Mesendoderm (in vitro differentiated cells): ENCODE data around the gene DMRT3. TPM values are rescaled to one million over a fixed set of nuclear protein-coding genes. Genes with fewer than 3 reads are reported as not detected.

ENCODE experiments used
- small RNA-seq: library from polyadenylated mRNA; stranded (forward); fragments of <200 nt; extraction: miRNeasy Mini kit (QIAGEN cat#:217004); gene quantifications from one replicate; pipeline ENCODE3, GENCODE V24; 2013; ENCODE audit not compliant: insufficient read depth

The DMRT3 gene

Small RNAs within 50 kb of the gene (small RNA-seq; reads per million reads assigned to genes)
- not detected for gene RNU6-1073P
